K562 (cell line): Measurements from ENCODE around the gene PTPN12.

Source experiments
- FOXO4 ChIP-seq: fragments of 450-650 bp; formaldehyde crosslinking; IDR thresholded peaks from 2 replicates; pipeline ENCODE4 v1.4.0; 2020; ENCODE audit warnings: mild to moderate bottlenecking, moderate library complexity
- MAX ChIP-seq: sonication (generic); formaldehyde crosslinking; IDR thresholded peaks from 2 replicates; pipeline ENCODE4 v1.9.0; 2022; ENCODE audit warnings: mild to moderate bottlenecking, missing genetic modification reagents
- RBFOX2 ChIP-seq: fragments of 200-400 bp; formaldehyde crosslinking; IDR thresholded peaks from 2 replicates; pipeline ENCODE4 v1.6.1; 2017; ENCODE audit warnings: low read depth, mild to moderate bottlenecking, low read length, moderate library complexity
- SMAD1 ChIP-seq: fragments of 150-350 bp; IDR thresholded peaks from 2 replicates; pipeline ENCODE4 v1.6.1; 2014; ENCODE audit warnings: low read length, low read depth; ENCODE audit not compliant: partially characterized antibody
- TF ChIP-seq, protein P1 (sequence below), 2 experiments: fragments of 450-650 bp in 1 of 2; sonication (generic) in 1 of 2; formaldehyde crosslinking in 1 of 2; IDR thresholded peaks in 1 of 2; conservative IDR thresholded peaks in 1 of 2; 2 replicates each; pipeline versions ENCODE4 v1.6.1 to v1.8.1; 2016 to 2023; ENCODE audit warnings: mild to moderate bottlenecking in 2 of 2, moderate library complexity in 2 of 2, inconsistent platforms in 1 of 2, missing genetic modification reagents in 1 of 2

DNA sequence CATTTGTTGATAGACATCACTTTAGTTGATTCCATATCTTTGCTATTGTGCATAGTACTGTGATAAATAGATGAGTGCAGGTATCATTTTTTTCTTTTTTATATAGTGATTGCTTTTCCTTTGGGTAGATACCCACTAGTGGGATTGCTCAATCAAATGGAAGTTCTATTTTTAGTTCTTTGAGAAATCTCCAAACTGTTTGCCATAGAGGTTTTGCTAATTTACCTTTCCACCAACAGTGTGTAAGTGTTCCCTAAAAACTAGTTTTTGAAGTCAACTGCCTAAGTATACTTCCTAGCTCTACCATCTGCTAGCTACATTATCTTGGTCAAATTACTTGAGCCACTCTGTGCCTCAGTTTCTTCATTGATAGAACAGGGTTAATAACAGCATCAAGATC, 127.6 kb downstream of the PTPN12 start:
- no peak for TF ChIP-seq SMAD1
- no peak for TF ChIP-seq RBFOX2
- TF ChIP-seq MAX (CRISPR knock-in tag), result no peak
- TF ChIP-seq FOXO4 (CRISPR knock-in tag), result no peak
- TF ChIP-seq, protein P1, sequence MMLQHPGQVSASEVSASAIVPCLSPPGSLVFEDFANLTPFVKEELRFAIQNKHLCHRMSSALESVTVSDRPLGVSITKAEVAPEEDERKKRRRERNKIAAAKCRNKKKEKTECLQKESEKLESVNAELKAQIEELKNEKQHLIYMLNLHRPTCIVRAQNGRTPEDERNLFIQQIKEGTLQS (IDR thresholded peaks at IDR 0.05), result no peak
- TF ChIP-seq, protein P1 (CRISPR knock-in tag; conservative IDR thresholded peaks at IDR 0.05), result no peak
